Adipose tissue (tissue), 3 donors: ENCODE data around the gene GRIK1. TPM values are rescaled to one million over a fixed set of nuclear protein-coding genes. Genes with fewer than 3 reads are reported as not detected.

ENCODE experiments used
- H3K27ac ChIP-seq: one replicate; pipeline ENCODE4 v1.5.1; 2013; ENCODE audit warnings: low read depth, low read length
- WGBS, 3 donors: extraction: QIAGEN DNeasy Blood & Tissue Kit; methylation state at CpG; one replicate each; pipeline ENCODE4 v1.1.7; 2013; 5-methylcytosine and 5-hydroxymethylcytosine counted together
- polyA plus RNA-seq, 3 donors: library from polyadenylated mRNA; stranded (reverse); fragments of 200-250 nt; gene quantifications; one replicate each; pipeline ENCODE4 v1.2.3, GENCODE V29; 2013
- donor health status: healthy with polysubstance abuse.
- donor health status: Bipolar disorder and iron deficiency.
- donor health status: healthy.

The GRIK1 gene
- polyA plus RNA-seq, 3 donors: 0.01 to 0.16 (median 0.11) TPM

GRCh38 chr21:29643289-29643688, 296.5 kb downstream of the GRIK1 start:
- H3K27ac ChIP-seq: no peak overlapping the region
- WGBS, 3 donors: 86 to 88% (median 87%) methylated on average over 3 of the region's 3 CpGs

DNA sequence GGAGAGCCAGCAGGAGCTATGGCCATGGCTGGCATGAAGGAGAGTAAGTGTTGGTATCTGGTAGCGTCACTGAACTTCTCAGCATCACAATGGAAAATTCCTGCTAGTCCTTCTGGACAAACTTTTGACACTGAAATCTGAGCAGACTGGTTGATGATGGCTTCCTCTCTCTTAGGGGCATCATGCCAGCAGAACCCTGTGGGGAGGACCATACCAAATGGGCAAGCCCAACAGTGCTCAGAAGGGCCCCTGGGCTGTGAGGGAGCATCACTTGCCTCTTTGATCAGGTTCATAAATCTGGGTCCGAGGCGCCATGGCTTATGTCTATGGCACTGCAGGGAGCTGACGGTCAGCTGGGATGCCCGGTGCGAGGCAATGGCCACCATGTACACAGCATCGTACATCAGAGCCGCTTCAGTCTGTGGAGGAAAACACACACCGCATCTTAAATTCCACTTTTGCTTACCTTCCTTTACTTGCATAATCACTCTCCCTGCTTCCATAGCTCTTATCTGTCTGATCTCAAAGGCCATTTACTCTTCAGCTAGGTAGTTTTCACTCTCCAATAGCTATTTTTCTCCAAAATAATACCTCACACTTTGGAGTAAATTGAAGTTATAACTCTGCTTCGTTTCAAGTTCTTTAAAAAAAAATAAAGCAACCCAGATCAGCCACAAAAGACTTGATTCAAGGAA, 297.1 kb downstream of the GRIK1 start:
- WGBS, 3 donors: 92 to 96% (median 95%) methylated on average over 10 of the region's 10 CpGs
- H3K27ac ChIP-seq: no peak overlapping the region

DNA sequence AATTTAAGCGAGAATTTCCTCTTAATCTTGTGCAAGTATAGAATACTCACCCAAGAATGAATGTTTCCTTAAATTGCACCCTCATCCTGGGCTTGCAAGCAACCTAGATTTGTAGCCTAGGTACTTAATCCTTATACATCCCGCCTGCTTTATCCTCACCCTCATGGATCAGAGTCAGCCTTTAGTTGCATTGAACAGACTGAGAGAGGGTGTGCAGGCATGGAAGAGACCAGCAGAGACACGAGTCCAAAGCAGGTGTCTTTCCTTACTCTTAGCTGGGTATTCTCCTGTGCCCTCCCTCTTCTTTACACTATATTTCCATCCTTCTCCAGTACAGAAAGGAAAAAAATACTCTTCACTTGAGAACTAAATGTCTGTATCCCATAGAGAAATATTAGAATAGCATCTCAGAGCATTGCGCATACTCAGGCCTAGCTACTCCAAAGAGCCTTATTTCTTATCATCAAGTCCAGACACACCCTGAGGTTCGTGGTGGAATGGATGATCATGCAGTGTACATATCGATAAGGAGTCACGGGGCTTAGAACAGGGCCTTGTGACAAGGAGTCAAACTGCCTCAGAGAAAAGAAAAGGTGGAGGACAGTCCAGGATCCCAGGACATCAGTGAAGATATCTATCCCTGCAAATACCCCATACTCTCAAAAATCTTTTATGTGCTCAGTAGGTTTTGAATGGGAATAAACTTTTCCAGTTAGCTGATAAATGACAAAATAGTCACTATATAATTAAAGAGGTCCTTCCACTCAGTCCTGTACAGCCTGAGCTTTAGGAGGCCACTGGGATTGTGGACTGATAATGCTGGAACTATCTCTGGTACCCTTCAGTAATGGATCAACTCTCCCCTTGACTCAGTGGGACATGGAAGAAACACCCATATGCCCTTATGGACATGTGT, 297.9 kb downstream of the GRIK1 start:
- WGBS, 3 donors: 67 to 94% (median 90%) methylated on average over 7 of the region's 7 CpGs

DNA sequence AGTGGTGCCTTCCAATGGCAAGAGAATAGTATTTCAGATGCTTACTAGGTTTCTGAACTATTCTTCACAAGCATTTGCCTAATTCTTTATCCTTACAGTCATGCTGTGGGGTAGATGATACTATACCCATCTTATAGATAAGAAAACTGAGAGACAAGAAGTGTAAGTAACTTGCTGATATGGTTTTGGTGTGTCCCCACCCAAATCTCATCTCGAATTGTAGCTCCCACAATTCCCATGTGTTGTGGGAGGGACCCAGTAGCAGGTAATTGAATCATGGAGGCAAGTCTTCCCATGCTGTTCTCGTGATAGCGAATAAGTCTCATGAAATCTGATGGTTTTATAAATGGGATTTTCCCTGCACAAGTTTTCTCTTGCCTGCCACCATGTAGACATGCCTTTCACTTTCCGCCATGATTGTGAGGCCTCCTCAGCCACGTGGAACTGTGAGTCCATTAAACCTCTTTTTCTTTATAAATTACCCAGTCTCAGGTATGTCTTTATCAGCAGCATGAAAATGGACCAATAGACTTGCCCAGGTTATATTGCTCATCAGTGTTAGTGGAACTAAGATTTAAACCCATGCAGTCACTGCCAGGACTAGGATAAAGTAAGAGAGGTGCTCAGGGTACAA, 298.7 kb downstream of the GRIK1 start:
- no peak overlapping the region for H3K27ac ChIP-seq
- 94 to 96% (median 95%) methylated on average over 5 of the region's 5 CpGs for WGBS, 3 donors

More for the DNA sequence above, 297.9 kb downstream of the GRIK1 start:
- no peak overlapping the region for H3K27ac ChIP-seq

DNA sequence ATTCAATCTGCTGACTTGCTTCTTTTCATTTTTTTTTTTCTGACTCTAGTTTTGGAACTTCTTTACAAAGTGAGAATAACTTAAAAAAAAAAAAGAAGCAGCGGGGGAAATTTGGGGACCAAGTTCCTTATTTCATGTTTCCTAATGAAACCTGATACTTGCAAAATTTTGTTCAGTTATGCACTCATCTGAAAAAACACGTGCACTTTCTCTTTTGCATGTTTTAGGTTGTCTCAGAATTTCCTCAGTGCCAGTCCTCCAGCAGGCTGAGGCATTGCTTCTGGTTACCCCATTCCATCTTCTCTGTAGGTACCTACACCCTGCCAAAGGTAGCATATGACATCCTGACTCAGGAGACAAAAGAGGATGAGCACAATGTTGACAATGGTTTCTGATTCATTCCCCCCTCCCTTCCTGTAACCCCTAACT, 299.7 kb downstream of the GRIK1 start:
- H3K27ac ChIP-seq: no peak overlapping the region

DNA sequence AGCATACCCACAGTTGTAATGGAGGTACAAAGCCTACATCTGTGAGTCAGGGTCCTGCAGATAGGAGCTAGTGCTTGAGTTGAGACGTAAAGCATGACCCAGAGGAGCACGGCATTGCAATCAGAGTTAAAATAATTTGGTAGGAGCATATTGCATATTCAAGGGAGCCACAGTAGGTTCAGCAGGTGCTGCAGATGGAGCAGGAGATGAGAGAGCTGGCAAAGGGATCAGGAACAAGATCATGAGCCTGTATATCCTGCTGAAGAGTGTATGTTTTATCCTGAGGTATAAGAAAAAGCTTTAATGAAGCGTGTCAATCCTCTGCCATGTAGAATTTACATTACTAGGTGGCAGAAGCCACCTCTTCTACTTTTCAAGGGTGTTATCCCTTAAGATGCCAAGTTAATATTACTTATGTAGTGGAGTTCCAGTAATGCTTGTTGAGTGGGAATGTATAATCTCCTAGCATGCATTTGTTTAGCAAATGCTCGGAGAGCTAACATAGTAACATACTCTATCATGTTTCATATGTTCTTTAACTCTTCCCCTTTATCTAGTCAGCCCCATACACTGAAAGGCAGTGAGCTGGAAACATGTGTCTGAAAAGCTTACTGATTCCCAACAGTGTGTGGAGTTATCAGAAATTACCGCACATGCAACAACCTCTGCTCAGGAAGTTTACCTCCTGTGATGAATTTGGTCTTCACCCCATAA, 300.3 kb downstream of the GRIK1 start:
- 73 to 91% (median 75%) methylated on average over 5 of the region's 5 CpGs for WGBS, 3 donors
- H3K27ac ChIP-seq: no peak overlapping the region

More for the DNA sequence above, 299.7 kb downstream of the GRIK1 start:
- WGBS, 3 donors: 40 to 74% (median 43%) methylated on average over 2 of the region's 2 CpGs

DNA sequence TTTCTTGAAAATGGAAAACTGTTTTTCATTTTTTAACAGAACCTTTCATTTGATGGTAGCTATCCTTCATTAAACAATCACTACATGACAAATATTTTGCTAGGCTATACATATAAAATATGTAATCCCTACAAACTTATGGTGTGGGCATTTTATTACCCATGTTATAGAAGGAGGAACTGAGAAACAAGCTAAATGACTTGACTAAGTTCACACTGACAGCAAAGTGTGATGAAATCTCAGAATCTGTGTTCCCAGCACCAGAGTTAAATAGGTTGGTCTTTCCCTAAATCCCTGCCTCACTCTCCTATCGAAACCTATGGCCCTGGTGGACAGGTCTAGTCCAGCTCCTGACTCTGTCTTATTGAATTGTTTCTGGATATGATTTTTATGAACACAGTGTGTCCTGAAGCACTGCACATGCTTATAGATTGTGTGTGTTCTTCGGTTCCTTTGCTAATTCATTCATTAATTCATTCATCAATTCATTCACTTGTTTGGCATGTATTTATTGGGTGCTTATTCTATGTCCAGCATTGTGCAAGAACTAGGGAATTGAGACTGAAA, 301.0 kb downstream of the GRIK1 start:
- WGBS, 3 donors: 45 to 62% (median 60%) methylated on average over 2 of the region's 2 CpGs

GRCh38 chr21:29638138-29638537, 301.7 kb downstream of the GRIK1 start:
- H3K27ac ChIP-seq: no peak overlapping the region
- WGBS, 3 donors: 72 to 89% (median 81%) methylated on average over 7 of the region's 7 CpGs

More for the DNA sequence above, 301.0 kb downstream of the GRIK1 start:
- no peak overlapping the region for H3K27ac ChIP-seq

DNA sequence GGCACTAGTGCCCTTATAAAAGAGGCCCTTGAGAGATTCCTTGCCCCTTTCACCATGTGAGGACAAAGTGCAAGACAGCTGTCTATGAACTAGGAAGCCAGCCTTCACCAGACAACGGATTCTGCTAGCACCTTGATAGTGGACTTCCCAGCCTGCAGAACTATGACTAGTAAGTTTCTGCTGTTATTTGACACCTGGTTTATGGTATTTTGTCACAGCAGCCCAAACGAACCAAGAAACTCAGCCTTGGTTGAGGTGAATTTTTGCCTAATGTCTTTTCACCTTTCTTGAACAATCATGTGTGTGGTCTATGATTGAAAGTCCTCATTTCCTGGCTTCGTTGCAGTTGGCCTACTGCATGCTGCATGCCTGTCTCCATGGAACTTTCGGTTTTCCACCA, 302.2 kb downstream of the GRIK1 start:
- WGBS, 3 donors: 83 to 88% (median 85%) methylated on average over 4 of the region's 4 CpGs
- no peak overlapping the region for H3K27ac ChIP-seq

DNA sequence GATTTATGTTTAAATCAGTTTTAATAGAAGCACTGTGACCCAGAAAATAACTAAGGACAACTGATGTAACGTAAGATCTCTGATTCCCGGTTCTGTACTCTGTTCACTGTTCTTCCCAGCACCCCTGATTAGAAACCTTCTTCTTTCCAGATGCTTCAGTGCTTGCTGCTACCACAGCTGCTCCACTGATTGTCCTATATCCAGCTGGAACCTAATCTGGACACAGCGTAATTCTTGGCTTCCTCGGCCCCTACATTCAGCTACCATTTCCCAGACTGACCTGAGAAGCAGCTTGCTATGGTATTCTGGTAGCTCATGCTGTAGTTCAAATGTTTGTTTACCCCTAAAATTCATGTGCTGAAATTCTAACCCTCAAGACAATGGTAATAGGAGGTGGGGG, 302.7 kb downstream of the GRIK1 start:
- 85 to 90% (median 89%) methylated on average over 4 of the region's 4 CpGs for WGBS, 3 donors
- H3K27ac ChIP-seq: no peak overlapping the region

- 76 to 81% (median 79%) methylated on average over 4 of the region's 4 CpGs for WGBS, 3 donors
- H3K27ac ChIP-seq: no peak overlapping the region
Observed at GRCh38 chr21:29634418-29634817, 305.4 kb downstream of the GRIK1 start.

- 76 to 88% (median 86%) methylated on average over 2 of the region's 2 CpGs for WGBS, 3 donors
- H3K27ac ChIP-seq: no peak overlapping the region
Observed at GRCh38 chr21:29633756-29634155, 306.0 kb downstream of the GRIK1 start.

DNA sequence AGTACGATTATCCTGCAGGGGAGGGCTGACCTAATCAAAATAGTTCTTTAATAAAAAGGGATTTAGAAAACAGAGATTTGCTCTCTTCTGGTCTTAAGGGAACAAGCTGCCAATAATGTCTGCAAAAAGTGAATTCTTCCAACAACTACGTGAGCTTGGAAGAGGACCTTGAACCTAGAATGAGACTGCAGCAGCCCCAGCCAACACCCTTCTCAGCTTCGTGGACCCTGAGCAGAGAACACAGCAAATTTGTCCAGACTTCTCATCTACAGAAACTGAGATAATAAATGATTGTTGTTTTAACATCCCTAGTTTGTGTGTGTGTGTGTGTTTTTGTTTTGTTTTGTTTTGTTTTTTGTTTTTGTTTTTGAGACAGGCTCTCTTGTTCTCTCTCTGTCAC, 309.4 kb downstream of the GRIK1 start:
- 77 to 91% (median 86%) methylated on average over 3 of the region's 3 CpGs for WGBS, 3 donors

DNA sequence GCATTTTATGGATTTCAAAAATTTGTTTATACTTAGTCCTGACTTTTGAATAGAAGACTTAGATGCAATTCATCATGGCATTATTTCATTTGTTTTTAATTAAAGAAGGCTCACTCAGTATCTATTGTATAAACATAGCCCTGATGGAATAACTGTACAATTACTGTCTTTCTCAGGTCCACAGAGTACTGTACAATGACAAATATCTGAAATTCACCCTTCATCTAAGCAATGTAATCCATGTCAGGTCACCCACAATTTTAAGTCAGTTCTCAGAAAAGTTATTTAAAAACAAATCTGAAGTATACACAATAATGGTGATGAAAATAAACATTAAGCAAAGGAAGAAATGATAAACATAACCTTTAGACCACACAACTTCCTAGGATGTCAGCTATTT, 311.9 kb downstream of the GRIK1 start:
- no peak overlapping the region for H3K27ac ChIP-seq

More for the DNA sequence above, 309.4 kb downstream of the GRIK1 start:
- no peak overlapping the region for H3K27ac ChIP-seq

GRCh38 chr21:29626801-29627470, 312.9 kb downstream of the GRIK1 start:
- H3K27ac ChIP-seq: no peak overlapping the region
- 49 to 71% (median 68%) methylated on average over 1 of the region's 1 CpG for WGBS, 3 donors

DNA sequence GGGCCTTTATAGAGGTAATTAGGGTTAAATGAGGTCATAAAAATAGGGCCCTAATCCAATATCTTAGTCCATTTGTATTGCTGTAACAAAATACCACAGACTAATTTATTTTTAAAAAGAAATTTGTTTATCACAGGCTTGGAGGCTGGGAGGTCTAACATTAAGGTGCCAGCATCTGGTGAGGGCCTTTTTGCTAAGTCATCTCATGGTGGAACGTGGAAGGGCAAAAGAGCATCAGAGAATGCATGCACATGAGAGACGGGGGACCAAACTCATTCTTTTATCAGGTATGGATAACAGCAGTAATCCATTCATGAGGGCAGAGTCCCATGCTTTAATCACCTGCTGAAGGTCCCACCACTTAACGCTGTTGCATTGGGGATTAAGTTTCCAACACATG, 313.8 kb downstream of the GRIK1 start:
- WGBS, 3 donors: 94 to 98% (median 96%) methylated on average over 3 of the region's 3 CpGs
- no peak overlapping the region for H3K27ac ChIP-seq

GRCh38 chr21:29624776-29625175, 315.0 kb downstream of the GRIK1 start:
- WGBS, 3 donors: 90 to 94% (median 92%) methylated on average over 6 of the region's 6 CpGs
- no peak overlapping the region for H3K27ac ChIP-seq

- H3K27ac ChIP-seq: no peak overlapping the region
Observed at GRCh38 chr21:29621525-29621924, 318.3 kb downstream of the GRIK1 start.
